Stimulated activated CD8-positive, alpha-beta memory T cell treated with anti-CD3 and anti-CD28 coated beads, Interleukin-4, amount 100 ng/mL, for 48 hours (primary cell): Measurements from ENCODE around the gene EIF2B4.
"Not testable (repeated sequence)": the region's sequence is repeated elsewhere in the genome, so short reads cannot be mapped to it uniquely, and the experiment has no call there.

Experiments
- DNase-seq: peaks from one replicate; pipeline ENCODE4 v3.0.0-alpha.2; 2020

Gene EIF2B4

GRCh38 chr2:27335311-27335710 lies 34.8 kb downstream of the EIF2B4 start:
- no peak for DNase-seq

- no peak for DNase-seq
Observed at GRCh38 chr2:27324720-27325119, 45.4 kb downstream of the EIF2B4 start.

- DNase-seq, result no peak
Observed at GRCh38 chr2:27323596-27324285, 46.4 kb downstream of the EIF2B4 start.

GRCh38 chr2:27322766-27323595 lies 47.2 kb downstream of the EIF2B4 start, which contains the start of gene MPV17:
Gene MPV17 (minus strand): TSS chr2:27323097. CDS start chr2:27322517, 580 bp downstream.
- peak; percentile 92 for DNase-seq

GRCh38 chr2:27322301-27322765 lies 47.8 kb downstream of the EIF2B4 start:
- DNase-seq, result peak; percentile 36

- DNase-seq, result no peak
Observed at GRCh38 chr2:27320958-27321543, 49.1 kb downstream of the EIF2B4 start.

GRCh38 chr2:27319839-27320238 lies 50.3 kb downstream of the EIF2B4 start:
- DNase-seq, result not testable (repeated sequence)

GRCh38 chr2:27316655-27317412 lies 53.3 kb downstream of the EIF2B4 start:
- DNase-seq, result no peak

- no peak for DNase-seq
Observed at GRCh38 chr2:27315122-27315521, 55.0 kb downstream of the EIF2B4 start.

- DNase-seq, result no peak
Observed at GRCh38 chr2:27314709-27315108, 55.4 kb downstream of the EIF2B4 start.
